ENCODE results near the gene ATP9B.

DNA sequence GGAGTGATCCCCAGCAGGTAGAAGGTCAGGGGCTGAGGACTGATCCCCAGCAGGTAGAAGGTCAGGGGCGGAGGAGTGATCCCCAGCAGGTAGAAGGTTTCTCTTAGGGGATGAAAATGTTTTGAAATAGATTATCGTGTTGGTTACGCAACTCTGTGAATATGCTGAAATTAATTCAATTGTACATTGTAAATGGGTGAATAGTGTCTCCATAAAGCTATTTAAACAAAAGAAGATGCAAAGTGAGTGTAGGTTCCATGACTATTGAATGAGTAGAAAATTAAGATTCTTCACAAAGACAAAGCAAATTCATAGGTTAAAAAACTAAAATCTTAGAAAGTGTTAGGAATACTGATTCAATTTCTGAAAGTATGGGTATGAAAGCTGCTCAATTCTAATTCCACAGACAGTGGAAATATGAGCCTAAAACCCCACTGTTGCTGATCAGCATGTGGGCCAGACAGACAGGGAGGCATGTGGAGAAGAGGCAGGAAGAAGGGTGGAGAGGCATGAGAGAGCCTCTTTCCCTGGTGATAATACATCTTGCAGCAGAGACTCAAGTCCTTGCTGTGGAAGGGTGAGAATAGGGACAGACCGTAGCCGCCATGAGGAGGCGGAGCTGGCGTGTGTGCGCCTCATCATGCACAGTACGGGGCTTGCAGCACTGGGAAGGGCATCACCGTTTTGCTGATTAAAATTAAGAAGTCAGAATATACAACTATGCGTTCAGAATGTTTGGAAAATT is 240.6 kb downstream of the ATP9B start:
- TF ChIP-seq CTCF (IDR thresholded peaks at IDR 0.05) (no peak), POLR2A (IDR thresholded peaks at IDR 0.05) (no peak)
